ENCODE data around the gene PALM. TPM values are rescaled to one million over a fixed set of nuclear protein-coding genes. Genes with fewer than 3 reads are reported as not detected.

PALM gene
- total RNA-seq, 1 experiment from 2014 or later = 18.5 TPM

DNA sequence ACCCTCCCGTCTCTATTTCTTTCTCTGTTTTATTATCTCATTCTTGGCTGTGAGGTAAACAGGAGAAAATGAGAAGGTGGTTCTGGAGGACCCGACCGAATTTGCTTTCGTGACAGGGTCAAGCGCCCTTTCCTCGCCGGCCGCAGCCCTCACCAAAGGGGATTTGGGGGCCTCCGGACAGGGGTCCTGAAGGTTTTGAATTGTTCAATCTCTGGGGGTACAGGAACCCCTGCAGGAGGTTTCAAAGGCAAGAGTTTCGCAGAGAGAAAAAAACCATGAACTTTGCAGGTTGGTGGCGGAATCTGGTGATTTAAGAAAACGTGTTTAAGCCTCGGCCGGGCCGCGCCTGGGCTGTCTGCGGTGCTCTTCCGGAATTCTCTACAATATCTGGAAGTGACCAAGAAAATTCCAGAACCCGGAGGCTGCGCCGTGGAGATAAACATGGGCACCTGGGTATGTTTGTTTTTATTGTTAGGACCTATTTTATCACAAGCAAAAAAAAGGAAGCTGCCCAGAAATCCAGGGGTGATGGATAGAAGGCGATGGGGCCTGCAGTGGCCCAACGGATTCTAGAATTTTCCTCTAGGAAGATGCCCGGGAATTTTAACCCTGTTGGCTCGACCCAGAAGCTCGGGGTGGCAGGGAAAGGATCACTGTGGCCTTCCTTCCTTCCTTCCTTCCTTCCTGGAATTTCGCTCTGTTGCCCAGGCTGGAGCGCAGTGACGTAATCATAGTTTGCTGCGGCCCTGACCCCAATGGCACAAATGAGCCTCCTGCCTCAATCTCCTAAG lies 74.3 kb downstream of the PALM start:
- H3K4me1 Mint-ChIP-seq = peaks cover 21 to 30% of the 10 kb centered on the region in 2 experiments
- Histone ChIP-seq H3K79me1 (ENCODE audit: insufficient read depth, low read depth, low read length, poor library complexity, severe bottlenecking) (no peaks in the 10 kb centered on the region), H3K27me3 (ENCODE audit: insufficient read depth, low read length) (no peaks in the 10 kb centered on the region), H3K4ac (ENCODE audit: low read depth, low read length) (peak overlapping the region; percentile 41; the same call in 1 of the 2 replicates), H4K91ac (ENCODE audit: insufficient read length, low read depth, low read length) (peak overlapping the region; percentile 89), H2BK15ac (ENCODE audit: low read depth, low read length) (no peak overlapping the region), H3K9ac (ENCODE audit: extremely low read depth, insufficient read length, low read length) (peak overlapping the region; percentile 58), H4K8ac (replicated peaks; ENCODE audit: insufficient read length, low read depth, low read length) (no peak overlapping the region), H3K27ac (ENCODE audit: insufficient read length, low read depth, low read length) (peak overlapping the region; percentile 55), H3T11ph (ENCODE audit: low read length) (peak overlapping the region; percentile 53), H3K4me1 (ENCODE audit: insufficient read depth, low read length) (no peaks in the 10 kb centered on the region; the same call in 1 of the 2 replicates), H4K5ac (ENCODE audit: insufficient read length, low read depth, low read length) (no peak overlapping the region), H2BK12ac (ENCODE audit: insufficient read length, low read depth, low read length) (peak overlapping the region; percentile 94), H2BK5ac (ENCODE audit: insufficient read length, low read length) (no peak overlapping the region), H3K79me2 (ENCODE audit: insufficient read depth, low read length) (no peaks in the 10 kb centered on the region), H2BK20ac (ENCODE audit: low read depth, low read length, poor library complexity, severe bottlenecking) (peak overlapping the region; percentile 93), H2BK120ac (ENCODE audit: low read depth, low read length, poor library complexity, severe bottlenecking) (peak overlapping the region; percentile 81), H3K4me2 (ENCODE audit: insufficient read depth, insufficient read length, low read length) (peak overlapping the region; percentile 45), H2AFZ (ENCODE audit: low read length) (no peak overlapping the region), H3K23ac (ENCODE audit: insufficient read length, low read depth, low read length) (no peak overlapping the region), H3K9me3 (ENCODE audit: control insufficient read depth, low read depth, low read length) (no peaks in the 10 kb centered on the region), H4K20me1 (ENCODE audit: control insufficient read depth, insufficient read depth, insufficient read length) (no peaks in the 10 kb centered on the region), H3K14ac (ENCODE audit: insufficient read depth, low read length) (peak overlapping the region; percentile 68; the same call in 1 of the 2 replicates), H3K56ac (ENCODE audit: insufficient read length, low read depth, low read length) (no peak overlapping the region), H2AK5ac (ENCODE audit: insufficient read length, low read length) (no peak overlapping the region), H3K18ac (ENCODE audit: insufficient read length, low read depth, low read length) (peak overlapping the region; percentile 82), H3K23me2 (ENCODE audit: insufficient read length, low read depth, low read length, poor library complexity, severe bottlenecking) (peaks cover 16% of the 10 kb centered on the region)
- peak overlapping the region; percentile 55; a peak in 4 of 5 replicates for H3K4me3 Mint-ChIP-seq
- H3K9me3 Mint-ChIP-seq = no peaks in the 10 kb centered on the region
- H3K36me3 Mint-ChIP-seq (ENCODE audit: insufficient read depth in 1 of 3, low read depth in 3 of 3) = peaks cover 0 to 8% (median 7%) of the 10 kb centered on the region in 3 experiments; a peak in 4 of 7 replicates
- H3K27me3 Mint-ChIP-seq (ENCODE audit: low read depth) = peaks cover 4% of the 10 kb centered on the region
- DNase-seq = no peak
- WGBS (ENCODE audit: extremely low coverage, insufficient read length, low lambda C conversion rate) = no CpG with 5 or more reads among the region's 30 CpGs
- TF ChIP-seq CTCF (conservative IDR thresholded peaks at IDR 0.05) = no peak
- peak overlapping the region; percentile 94 to 98 (median 96) for H3K27ac Mint-ChIP-seq
